HG02610 (cell line): ENCODE measurements around the gene COQ3.

Experiments used
- ATAC-seq: cut with Tn5 transposase; IDR thresholded peaks from one replicate; pipeline ENCODE4 v1.9.1; 2021; ENCODE audit warnings: mild to moderate bottlenecking, moderate library complexity; ENCODE audit not compliant: unreplicated experiment

The COQ3 gene, protein sequence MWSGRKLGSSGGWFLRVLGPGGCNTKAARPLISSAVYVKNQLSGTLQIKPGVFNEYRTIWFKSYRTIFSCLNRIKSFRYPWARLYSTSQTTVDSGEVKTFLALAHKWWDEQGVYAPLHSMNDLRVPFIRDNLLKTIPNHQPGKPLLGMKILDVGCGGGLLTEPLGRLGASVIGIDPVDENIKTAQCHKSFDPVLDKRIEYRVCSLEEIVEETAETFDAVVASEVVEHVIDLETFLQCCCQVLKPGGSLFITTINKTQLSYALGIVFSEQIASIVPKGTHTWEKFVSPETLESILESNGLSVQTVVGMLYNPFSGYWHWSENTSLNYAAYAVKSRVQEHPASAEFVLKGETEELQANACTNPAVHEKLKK

DNA sequence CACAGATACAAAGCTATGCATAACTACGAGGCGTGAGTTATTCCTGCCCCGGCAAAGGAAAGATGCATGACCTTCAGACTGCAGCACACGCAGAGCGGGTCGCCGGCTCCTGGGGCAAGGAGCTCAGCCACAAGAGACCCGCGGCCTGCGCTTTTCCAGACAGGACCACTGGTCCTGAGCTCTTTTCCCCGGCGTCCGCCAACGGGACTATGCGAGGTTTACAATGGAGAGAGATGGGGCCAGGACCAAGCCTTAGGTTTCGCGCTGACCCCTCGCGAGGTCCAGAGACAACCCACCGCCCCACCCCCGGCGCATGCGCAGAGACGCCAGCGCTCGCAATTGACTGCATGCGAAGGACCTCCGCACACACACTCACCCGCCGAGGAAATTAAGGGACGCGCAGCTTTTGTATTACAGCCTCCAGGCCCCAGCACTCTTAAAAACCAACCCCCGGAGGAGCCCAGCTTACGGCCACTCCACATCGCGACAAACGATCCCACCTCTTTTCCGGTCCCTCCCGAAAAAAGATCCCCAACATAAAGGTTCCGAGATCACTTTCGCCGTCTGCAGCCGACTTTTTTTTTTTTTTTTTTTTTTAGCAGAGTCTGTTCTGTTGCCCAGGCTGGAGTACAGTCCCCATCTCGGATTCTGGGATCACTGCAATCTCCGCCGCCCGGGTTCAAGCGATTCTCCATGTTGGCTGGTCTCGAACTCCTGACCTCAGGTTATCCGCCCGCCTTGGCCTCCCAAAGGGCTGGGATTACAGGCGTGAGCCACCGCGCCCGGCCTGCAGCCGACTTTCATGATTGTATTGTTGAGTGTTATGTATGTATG, at the start of gene COQ3:
Gene COQ3, minus strand, starts transcription at position 498 of the 834 bp plus-strand sequence. Its CDS starts 16 bp downstream, at position 482.
- ATAC-seq: peak; percentile 80

DNA sequence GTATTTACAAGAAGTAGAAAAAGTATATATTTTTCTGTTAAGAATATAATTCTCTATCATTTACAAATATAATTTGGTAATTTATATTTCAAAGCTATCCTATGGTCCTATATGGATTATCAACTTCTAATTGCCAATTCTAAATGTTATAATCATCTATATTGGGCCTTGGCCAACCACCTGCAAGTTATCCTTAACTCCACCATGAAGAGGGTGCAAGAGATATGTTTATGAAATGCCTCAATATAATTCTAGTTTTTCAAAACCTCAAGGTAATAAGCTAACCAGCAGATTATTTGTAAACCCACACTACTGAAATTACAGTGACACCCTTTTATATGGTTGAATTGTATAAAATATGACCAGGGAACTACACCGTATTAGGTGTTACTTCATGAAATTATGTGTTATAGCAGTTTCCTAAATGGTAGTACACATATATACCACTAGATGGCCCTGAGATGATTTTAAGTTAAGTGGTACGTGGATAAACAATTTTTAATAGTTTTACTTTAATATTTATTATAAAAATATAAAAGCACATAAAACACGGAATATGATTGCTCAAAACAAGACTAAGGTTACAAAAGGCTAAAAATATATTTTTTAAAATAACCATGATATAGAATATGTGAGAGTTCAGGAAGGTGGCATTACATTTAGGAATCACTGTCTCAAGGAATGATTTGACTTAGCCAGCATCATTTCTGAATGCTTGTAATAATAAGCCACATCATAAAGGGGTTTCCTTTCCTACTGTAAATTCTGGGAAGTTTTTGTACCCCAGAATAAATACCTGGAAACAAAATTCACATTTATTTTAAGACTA, 40.9 kb upstream of the COQ3 start:
- ATAC-seq: peak; percentile 81

DNA sequence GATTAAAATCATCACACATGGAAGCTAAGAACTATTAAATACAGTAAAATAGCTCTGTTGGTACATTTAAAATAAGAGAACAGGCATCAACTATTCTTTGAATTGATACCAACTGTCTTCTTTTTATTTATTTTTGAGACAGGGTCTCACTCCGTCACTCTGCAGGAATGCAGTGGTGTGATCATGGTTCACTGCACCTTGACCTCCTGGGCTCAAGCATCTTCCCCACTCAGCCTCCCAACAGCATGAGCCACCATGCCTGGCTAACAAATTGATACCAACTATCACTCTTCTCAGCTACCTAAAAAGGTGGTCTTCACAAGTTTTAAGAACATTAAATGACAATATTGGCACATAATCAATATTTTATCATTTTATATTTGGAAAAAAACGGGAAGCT, 38.9 kb upstream of the COQ3 start:
- no peak for ATAC-seq

DNA sequence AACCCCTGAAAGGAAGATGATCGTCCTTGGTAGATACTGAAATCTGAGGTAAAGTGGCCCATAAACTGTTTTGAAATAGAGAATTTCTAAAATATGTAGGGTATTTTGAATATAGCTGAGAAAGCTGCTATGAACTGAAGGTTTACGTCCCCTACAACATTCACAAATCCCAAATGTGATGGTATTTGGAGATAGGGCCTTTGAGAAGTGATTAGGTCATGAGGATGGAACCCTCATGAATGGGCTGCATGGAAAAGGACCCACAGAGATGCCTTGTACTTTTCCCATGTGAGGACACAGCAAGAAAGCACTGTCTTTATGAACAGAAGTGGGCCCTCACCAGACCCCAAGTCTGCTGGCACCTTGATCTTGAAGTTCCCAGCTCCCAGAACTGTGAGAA, 37.9 kb upstream of the COQ3 start:
- ATAC-seq: no peak

DNA sequence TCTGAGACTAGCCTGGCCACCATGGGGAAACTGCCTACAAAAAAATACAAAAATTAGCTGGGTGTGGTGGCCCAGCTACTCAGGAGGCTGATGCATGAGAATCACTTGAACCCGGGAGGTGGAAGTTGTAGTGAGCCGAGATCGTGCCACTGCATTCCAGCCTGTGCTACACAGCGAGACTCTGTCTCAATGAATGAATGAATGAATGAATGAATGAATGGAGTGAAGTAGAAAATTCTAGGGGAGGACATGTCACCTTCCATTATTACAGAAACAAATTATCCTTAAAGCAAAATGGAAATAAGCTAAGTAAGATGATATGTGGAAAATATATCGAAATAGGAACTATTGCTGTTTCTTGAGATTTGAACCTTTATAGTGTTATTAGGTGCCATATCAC, 34.0 kb upstream of the COQ3 start:
- no peak for ATAC-seq

DNA sequence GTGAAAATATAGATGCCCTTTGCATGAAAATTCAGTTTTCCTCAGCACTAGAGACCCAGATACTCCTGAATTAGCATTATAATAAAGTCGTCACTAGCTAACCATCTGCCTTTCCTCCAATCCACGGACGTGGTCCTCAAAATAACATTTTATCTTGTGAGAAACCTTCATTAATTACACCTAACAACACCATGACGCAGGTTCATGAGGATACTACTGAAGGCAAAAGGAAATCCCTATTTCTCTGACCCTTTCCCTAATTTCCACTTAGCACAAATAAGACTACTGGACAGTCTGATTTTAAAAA, 32.4 kb upstream of the COQ3 start:
- no peak for ATAC-seq

DNA sequence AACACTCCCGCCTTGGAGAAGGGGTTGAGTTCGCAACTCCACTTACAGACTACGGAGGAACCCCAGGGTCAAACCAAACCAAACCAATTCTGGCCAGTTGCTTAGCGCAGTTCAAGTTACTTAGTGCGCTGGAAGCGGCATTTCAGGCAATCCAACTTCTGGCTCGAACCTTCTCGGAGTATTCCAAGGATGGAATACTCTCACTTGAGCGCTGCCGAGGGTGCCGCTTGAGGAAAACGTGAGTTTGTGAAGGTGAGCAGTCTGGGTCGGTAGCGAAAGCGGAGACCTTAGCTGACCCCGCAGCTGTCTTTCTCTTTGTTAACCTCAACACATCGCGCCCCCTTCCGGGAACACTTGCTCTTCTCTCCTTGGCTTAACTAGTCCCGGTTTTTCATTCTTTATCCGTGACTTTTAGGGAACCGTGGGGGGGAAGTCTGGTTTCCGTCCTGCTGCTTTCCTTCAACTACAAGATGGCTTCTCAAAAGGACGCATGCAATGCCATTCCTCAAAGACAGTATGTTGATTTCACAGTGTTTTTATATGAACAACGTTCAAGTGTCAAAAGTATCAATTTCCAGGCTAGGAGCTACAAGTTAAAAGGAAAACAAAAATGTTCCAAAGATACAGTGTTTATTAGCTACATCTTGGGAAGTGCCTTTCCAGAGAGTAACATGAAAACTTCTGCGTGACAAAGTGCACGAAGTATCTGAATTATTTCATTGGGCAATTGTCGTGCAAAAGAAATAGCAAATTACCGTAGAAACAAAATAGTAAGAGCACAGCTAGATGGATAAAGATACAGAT, 31.9 kb upstream of the COQ3 start:
- peak; percentile 45 for ATAC-seq

DNA sequence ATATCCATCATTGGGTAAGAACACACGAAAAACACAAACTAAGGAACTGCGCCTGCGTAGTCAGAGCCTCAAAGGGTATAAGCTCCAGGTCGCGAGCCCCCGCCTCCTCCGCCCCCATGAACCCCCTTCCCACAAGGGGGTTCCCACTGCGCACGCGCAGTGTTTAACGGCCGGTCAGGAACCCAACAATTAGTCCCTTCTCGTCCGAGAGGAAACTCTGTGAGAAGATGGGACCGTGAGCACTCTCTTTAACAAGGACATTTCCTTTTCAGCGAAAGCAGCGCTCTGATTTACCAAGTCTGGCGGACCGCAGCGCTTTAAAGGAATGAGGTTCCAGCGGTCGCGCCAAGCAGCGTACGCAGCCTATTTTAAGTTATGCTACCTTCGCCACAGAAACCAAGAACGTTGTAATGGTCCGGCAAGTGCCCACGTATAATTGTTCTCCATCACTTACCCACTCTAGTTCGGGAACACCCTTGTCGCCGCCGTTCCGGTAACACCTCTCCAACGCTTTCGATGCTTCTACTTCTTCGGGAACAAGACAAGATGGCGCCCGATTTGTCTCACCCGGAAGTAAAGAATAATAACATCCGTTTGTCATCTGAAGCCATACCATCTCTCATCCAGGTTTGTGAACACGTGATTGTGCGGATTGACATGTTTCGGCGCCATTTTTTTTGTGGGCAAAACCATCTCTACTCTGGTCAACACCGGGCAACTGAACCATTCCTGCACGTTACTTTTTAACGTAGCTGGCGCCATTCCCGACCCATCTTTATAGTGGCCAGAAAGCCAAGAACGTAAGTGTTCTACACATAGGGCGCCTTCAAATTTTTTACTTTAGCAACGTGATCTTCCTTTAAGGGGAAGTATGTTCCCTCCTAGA, 31.0 kb upstream of the COQ3 start, which contains the start of gene PNISR:
Gene PNISR, minus strand, starts transcription at position 548 of the 886 bp plus-strand sequence. CDS start 10,649 bp downstream, outside the sequence.
- ATAC-seq: peak; percentile 89

DNA sequence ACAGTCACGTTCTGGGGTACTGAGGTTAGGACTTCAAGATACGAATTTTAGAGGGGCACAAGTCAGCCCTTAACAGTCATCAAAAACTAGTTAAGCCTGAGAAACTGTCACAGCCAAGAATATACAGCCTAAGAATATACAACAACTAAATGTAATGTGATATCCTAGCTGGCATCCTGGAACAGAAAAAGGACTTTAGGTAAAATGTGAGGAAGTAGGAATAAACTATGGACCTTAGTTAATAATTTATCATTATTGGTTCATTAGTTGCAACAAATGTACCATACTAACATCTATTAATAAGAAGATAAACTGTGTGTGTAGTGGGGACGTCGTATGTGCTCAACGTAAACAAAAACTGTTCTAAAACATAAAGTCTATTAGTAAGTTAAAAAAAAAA, 30.0 kb upstream of the COQ3 start:
- no peak for ATAC-seq

DNA sequence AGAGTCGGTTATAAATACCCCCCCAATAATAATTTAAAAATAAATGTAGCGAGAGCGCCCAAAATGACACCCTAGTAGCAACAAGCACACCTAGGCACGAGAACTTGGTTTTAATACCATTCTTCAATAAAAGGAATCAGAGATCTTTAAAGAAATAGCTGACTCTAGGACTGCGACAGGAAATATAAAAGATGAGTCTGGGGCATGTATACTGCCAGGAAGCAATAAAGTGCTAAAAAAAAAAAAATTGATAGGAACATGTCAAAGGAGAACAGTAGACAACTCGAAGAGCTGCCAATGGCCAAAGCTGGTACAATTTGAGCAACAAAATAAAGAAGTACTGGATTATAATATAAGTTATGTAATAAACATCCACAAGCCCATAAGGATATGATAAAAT, 28.9 kb upstream of the COQ3 start:
- ATAC-seq: no peak

DNA sequence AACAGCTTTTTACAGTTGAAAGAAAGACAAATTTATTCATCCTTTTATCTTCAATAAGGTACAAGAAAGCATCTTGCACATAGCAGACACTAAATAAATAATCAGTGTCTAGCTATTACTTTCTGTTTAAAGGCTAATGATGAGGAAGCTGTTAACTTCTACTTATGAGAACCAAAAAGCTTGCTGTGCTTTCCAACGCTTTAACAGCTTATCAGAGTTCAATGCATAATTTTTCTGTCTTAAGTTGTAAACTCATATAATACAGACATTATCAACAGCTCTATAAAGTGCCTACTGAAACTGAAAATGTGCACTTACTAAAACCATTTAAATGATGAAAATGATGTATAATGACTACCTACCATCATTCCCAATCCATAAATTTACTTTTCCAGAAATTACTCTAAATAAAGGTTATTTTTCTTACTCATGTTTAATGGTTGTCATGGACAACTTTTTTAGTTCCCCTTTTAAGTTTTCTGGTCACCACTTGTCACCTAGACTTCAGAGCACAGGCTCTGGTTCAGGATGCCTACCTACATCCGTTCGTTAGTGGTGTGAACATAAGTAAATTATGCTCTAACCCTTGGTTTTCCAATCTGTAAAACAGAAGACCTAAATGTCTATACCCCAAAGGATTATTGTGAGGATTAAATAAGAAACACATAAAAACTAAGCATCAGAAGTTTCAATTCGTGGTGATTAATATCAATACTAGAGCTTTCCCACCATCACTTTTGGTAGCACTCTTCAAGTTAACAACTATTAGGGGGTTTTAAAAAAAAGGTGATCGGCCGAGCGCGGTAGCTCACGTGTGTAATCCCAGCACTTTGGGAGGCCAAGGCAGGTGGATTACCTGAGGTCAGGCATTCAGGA, 23.1 kb upstream of the COQ3 start:
- peak; percentile 91 for ATAC-seq

DNA sequence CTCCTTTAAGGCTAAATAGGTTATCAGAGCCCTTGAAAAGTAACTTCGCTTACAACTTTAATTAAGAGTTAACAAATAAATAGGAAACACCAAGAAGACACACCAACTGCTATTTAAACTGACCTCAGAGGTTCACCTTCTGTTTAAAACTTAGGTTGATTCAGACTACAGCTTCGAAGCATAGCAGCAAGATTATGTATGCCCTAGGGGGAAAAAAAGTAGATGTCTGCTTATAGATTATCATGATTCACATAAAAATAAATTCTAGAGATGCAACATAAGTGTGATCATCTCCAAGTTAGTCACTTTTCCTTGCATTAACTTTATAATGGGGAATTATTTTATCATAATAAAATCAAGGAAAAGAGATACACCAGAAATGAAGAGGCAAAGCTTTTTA, 22.2 kb upstream of the COQ3 start:
- ATAC-seq: no peak

DNA sequence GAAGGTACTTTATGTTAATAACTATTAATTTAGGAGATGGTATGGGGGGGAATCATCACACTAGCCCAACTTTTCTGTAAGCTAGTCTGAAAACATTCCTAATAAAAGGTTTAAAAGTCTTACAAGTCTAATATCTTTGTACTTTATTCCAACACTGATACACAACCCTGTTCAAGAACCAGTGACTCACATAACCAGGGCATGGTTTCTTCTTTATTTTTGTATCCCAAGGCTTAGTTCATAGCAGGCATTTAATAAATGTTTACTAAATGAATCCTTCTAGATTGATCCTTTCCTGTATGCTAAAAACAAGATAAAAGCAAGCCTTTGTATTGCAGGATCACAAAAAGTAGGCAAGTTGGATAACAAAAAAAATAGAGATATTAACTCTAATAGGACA, 21.5 kb upstream of the COQ3 start:
- ATAC-seq: no peak

DNA sequence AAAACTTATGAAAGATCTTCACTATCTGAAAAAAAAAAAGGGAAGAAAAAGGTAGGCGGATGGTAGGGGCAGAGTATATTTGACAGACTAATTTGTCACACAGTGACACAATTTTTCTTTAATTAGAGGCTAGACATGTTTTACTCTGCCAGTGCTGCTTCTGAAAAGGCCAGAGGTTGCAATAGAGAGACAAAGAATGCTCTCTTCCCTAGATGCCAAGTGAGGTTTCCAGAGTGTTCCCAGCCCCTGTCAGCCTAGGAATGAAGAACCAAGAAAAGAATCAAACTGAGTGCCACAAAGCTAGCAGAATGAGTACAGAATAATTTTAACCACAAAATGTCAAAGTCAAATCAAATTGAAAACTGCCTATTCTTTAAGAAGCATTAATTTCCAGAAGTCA, 18.1 kb upstream of the COQ3 start:
- no peak for ATAC-seq

DNA sequence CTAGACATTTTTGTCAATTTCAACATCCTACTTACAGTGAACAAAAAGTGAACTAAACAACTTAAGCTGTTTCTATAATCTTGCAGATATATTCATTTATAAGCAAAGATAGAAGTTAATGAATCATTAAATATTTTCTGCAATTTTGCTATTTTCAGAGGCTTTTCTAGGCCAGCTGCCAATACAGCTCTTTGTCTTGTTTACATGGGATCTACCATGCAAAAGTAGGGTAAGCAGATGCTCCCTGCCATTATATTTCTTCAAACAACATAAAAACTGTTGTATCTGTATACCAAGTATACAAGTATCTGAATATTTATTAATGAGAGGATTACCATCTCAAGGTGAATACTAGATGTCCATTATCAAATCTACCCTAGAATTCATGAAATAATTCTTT, 15.7 kb upstream of the COQ3 start:
- no peak for ATAC-seq

DNA sequence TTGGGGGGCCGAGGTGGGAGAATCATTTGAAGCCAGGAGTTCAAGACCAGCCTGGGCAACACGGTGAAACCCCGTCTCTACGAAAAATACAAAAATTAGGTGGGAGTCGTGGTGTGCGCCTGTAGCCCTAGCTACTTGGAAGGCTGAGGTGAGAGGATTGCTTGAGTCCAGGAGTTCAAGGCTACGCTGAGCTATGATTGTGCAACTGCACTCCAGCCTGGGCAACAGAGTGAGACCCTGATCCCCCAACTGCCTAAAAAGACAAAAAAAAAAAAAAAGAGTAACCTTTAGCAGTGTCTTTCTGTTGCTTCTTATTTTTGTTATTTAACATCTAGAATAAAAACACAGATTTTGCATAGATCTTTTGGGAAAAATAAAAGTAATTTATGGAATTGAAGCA, 13.1 kb upstream of the COQ3 start:
- no peak for ATAC-seq

DNA sequence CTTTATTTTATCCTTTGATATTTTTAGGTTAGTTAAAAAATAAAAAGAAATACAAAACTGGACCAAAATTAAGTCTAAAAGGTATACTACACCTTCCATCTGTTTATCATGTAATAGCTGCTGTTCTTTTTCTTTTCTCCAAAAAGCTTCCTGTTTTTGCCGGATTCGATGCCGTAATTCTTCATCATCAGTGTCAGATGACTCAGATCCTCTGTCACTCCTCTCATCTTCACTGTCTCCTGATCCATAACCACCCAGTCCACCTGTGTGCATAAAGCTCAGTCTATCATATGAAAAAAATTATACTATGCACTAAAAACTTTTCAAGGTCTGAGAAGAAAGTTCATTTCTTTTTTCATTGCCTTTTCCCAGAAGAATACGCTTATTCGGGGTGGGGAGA, 8.5 kb upstream of the COQ3 start:
- ATAC-seq: no peak

DNA sequence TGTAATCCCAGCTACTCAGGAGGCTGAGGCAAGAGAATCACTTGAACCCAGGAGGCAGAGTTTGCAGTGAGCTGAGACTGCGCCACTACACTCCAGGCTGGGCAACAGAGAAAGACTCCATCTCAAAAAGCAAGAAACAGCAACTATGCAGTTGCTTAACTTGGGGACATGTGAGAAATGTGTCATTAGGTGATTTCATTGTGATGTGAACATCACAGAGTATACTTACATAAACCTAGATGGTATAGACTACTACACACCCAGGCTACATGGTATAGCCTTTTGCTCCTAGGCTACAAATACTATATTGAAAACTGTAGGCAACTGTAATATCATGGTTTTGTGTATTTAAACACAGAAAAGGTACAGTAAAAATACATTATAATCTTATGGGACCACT, 3.3 kb upstream of the COQ3 start:
- ATAC-seq: no peak

DNA sequence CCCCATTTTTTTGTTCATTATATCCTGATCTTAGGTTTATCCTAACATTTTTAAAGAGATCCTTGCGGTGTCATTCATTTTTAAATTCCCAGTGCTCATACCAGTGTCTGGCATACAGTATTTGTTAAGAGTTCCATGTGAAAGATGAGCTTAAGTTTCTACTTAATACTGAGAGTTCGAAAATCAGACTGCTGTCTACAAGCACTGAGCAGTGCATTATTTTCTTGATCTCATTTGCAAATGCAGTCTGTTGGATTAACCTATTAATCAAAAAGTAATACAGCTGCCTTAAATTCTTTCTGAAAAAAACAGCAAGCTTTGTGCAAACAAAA, 663 bp downstream of the COQ3 start:
- peak; percentile 8 for ATAC-seq
